CD4-positive, alpha-beta T cell treated with Interleukin-6 for 4 hours (primary cell): Measurements from ENCODE around the gene HMGB1.

Source experiments
- DNase-seq: peaks from one replicate; pipeline ENCODE4 v3.0.0-alpha.2; 2020; ENCODE audit warnings: mixed read lengths

HMGB1 gene

GRCh38 chr13:30465593-30466357, at the start of gene HMGB1:
HMGB1 (minus strand) TSS chr13:30465936; CDS start chr13:30463680, 2,256 bp downstream.
- DNase-seq, result peak; percentile 95

GRCh38 chr13:30510811-30511371, 45.2 kb upstream of the HMGB1 start:
- no peak for DNase-seq

- DNase-seq, result no peak
Measured at GRCh38 chr13:30510091-30510490, 44.4 kb upstream of the HMGB1 start.

GRCh38 chr13:30509254-30510050, 43.7 kb upstream of the HMGB1 start:
- DNase-seq, result no peak

- DNase-seq, result no peak
Measured at GRCh38 chr13:30504081-30504480, 38.3 kb upstream of the HMGB1 start.

GRCh38 chr13:30502237-30502636, 36.5 kb upstream of the HMGB1 start:
- DNase-seq, result no peak

GRCh38 chr13:30499338-30499737, 33.6 kb upstream of the HMGB1 start:
- no peak for DNase-seq

- DNase-seq, result no peak
Measured at GRCh38 chr13:30496147-30496546, 30.4 kb upstream of the HMGB1 start.

- DNase-seq, result no peak
Measured at GRCh38 chr13:30495746-30496145, 30.0 kb upstream of the HMGB1 start.

GRCh38 chr13:30493658-30494381, 28.1 kb upstream of the HMGB1 start:
- DNase-seq, result no peak

GRCh38 chr13:30487075-30487470, 21.3 kb upstream of the HMGB1 start:
- DNase-seq, result no peak

- no peak for DNase-seq
Measured at GRCh38 chr13:30486230-30487074, 20.7 kb upstream of the HMGB1 start.

GRCh38 chr13:30481241-30481760, 15.6 kb upstream of the HMGB1 start:
- DNase-seq, result no peak

- DNase-seq, result no peak
Measured at GRCh38 chr13:30480292-30480950, 14.7 kb upstream of the HMGB1 start.

GRCh38 chr13:30479883-30480219, 14.1 kb upstream of the HMGB1 start:
- DNase-seq, result no peak

GRCh38 chr13:30479154-30479882, 13.6 kb upstream of the HMGB1 start:
- DNase-seq, result no peak

- no peak for DNase-seq
Measured at GRCh38 chr13:30477346-30478195, 11.8 kb upstream of the HMGB1 start.

GRCh38 chr13:30473675-30474074, 7.9 kb upstream of the HMGB1 start:
- DNase-seq, result no peak

GRCh38 chr13:30466841-30467252, 1.1 kb upstream of the HMGB1 start:
- DNase-seq, result no peak

- DNase-seq, result no peak
Measured at GRCh38 chr13:30466358-30466714, 600 bp upstream of the HMGB1 start.
